SK-N-MC (cell line): Measurements from ENCODE around the gene TMEM238L.

Experiments used
- EZH2 ChIP-seq: fragments of 200-600 bp; sonication (generic); IDR thresholded peaks from one replicate; pipeline ENCODE4 v1.6.1; 2017; ENCODE audit warnings: antibody characterized with exemption
- FOXP2 ChIP-seq: optimal IDR thresholded peaks from 2 replicates; pipeline ENCODE3; 2011; ENCODE audit warnings: mild to moderate bottlenecking, moderate library complexity; ENCODE audit not compliant: insufficient read depth; ENCODE audit errors: extremely low read length, control extremely low read depth
- POLR2AphosphoS5 ChIP-seq: IDR thresholded peaks from 2 replicates; pipeline ENCODE4 v1.6.1; 2012; ENCODE audit warnings: mild to moderate bottlenecking, low read depth, low read length, borderline replicate concordance

DNA sequence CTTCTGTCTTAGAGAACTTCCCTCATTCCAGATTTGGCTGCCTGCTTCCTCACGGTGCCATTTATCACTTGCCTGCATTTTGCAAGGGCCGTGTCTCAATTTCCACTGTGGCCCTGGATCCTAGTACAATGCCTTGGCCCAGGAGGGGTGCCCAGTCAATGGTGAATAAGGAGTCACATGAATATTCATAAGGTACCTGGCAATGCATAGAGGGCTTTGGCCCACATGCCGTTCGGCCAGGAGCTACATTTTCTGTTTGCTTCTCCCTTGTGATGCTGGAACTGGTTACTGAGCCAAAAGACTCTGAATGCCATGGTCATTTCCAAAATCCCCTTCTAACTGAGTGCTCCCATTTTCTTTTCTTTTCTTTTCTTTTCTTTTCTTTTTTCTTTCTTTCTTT, 38.8 kb upstream of the TMEM238L start:
- TF ChIP-seq EZH2 (no peak), POLR2AphosphoS5 (no peak), FOXP2 (no peak)
